K562 (cell line): ENCODE data around the gene ZNF224. TPM values are rescaled to one million over a fixed set of nuclear protein-coding genes. Genes with fewer than 3 reads are reported as not detected.
A peak's percentile ranks its signal among the peaks of the same experiment; 100 is the strongest.

Experiments used
- CBX5 ChIP-seq: IDR thresholded peaks from 2 replicates; pipeline ENCODE4 v1.6.1; 2014; ENCODE audit warnings: low read depth, borderline replicate concordance
- CREB1 ChIP-seq, 2 experiments: sonication (generic) in 1 of 2; formaldehyde crosslinking in 1 of 2; IDR thresholded peaks; 2 replicates each; pipeline versions ENCODE4 v1.6.1 to v1.8.0; 2012 to 2022; ENCODE audit warnings: inconsistent platforms in 1 of 2, mild to moderate bottlenecking in 1 of 2, missing genetic modification reagents in 1 of 2, moderate library complexity in 1 of 2
- DPF2 ChIP-seq: fragments of 450-650 bp; IDR thresholded peaks from 2 replicates; pipeline ENCODE4 v1.6.1; 2016
- GTF2F1 ChIP-seq: IDR thresholded peaks from 2 replicates; pipeline ENCODE4 v1.6.1; 2011; ENCODE audit warnings: low read depth, low read length, improper control_type of control experiment
- KDM4B ChIP-seq, 2 experiments: fragments of 450-650 bp in 1 of 2; sonication (generic) in 1 of 2; IDR thresholded peaks; 2 replicates each; pipeline ENCODE4 v1.6.1; 2016 to 2017; ENCODE audit warnings: borderline replicate concordance in 2 of 2, antibody characterized with exemption in 1 of 2, low read depth in 1 of 2, mild to moderate bottlenecking in 1 of 2
- MEF2D ChIP-seq: conservative IDR thresholded peaks from 2 replicates; pipeline ENCODE4 v1.6.1; 2016; ENCODE audit warnings: low read depth, missing genetic modification characterization, missing compliant biosample characterization
- MTF1 ChIP-seq: fragments of 250-450 bp; sonication (Bioruptor Pico); IDR thresholded peaks from 2 replicates; pipeline ENCODE4 v1.9.0; 2021; ENCODE audit warnings: moderate library complexity, mild to moderate bottlenecking, inconsistent platforms, borderline replicate concordance
- PHF20 ChIP-seq: fragments of 450-650 bp; IDR thresholded peaks from 2 replicates; pipeline ENCODE4 v1.6.1; 2018; ENCODE audit not compliant: partially characterized antibody
- POLR2H ChIP-seq: IDR thresholded peaks from 2 replicates; pipeline ENCODE4 v1.6.1; 2016; ENCODE audit warnings: missing genetic modification characterization, low read depth, mild to moderate bottlenecking, control low read depth, missing compliant biosample characterization, moderate library complexity
- PTBP1 ChIP-seq: fragments of 200-400 bp; formaldehyde crosslinking; IDR thresholded peaks from 2 replicates; pipeline ENCODE4 v1.6.1; 2017; ENCODE audit warnings: low read depth, low read length
- SMAD4 ChIP-seq: fragments of 250-450 bp; sonication (Bioruptor Pico); conservative IDR thresholded peaks from 2 replicates; pipeline ENCODE4 v1.8.0; 2021; ENCODE audit warnings: inconsistent platforms, mild to moderate bottlenecking, moderate library complexity
- SMARCA5 ChIP-seq: fragments of 450-650 bp; IDR thresholded peaks from 2 replicates; pipeline ENCODE4 v1.6.1; 2016
- STAT5A ChIP-seq: IDR thresholded peaks from 2 replicates; pipeline ENCODE4 v1.6.1; 2012; ENCODE audit warnings: low read length, inconsistent platforms, borderline replicate concordance
- TEAD2 ChIP-seq: fragments of 450-650 bp; IDR thresholded peaks from 2 replicates; pipeline ENCODE4 v1.6.1; 2016; ENCODE audit warnings: missing genetic modification characterization, control low read depth, missing compliant biosample characterization
- ZBTB7A ChIP-seq: IDR thresholded peaks from 2 replicates; pipeline ENCODE4 v1.6.1; 2011; ENCODE audit warnings: low read depth, mild to moderate bottlenecking, low read length, moderate library complexity, borderline replicate concordance; ENCODE audit not compliant: control insufficient read depth
- ZNF121 ChIP-seq: sonication (generic); formaldehyde crosslinking; conservative IDR thresholded peaks from 2 replicates; pipeline ENCODE4 v1.8.0; 2022; ENCODE audit warnings: missing genetic modification reagents
- ZNF408 ChIP-seq: fragments of 250-450 bp; sonication (Bioruptor Pico); IDR thresholded peaks from 2 replicates; pipeline ENCODE4 v1.4.0; 2020; ENCODE audit warnings: low read depth, mild to moderate bottlenecking, moderate library complexity
- ZNF589 ChIP-seq: fragments of 200-800 bp; sonication (Bioruptor generic); IDR thresholded peaks from 2 replicates; pipeline ENCODE4 v1.6.1; 2016; ENCODE audit warnings: low read depth, missing genetic modification characterization, missing compliant biosample characterization
- polyA plus RNA-seq, 8 experiments: library from polyadenylated mRNA; depleted of rRNA in 4 of 8; stranded (reverse) in 5 of 8; unstranded in 3 of 8; fragments of >200 nt; fragmentation: Nextera tagmentation in 2 of 8; fragmentation: Illumina TruSeq in 1 of 8; extraction: Ambion mirVana in 2 of 8; extraction: Trizol in 1 of 8; gene quantifications; 2 replicates each; pipeline versions ENCODE4 v1.2.1 to v1.2.3, GENCODE V29; 2011 to 2014; ENCODE audit warnings: inconsistent platforms in 1 of 8, missing spikeins in 1 of 8
- total RNA-seq, 7 experiments: library from RNA; depleted of rRNA in 6 of 7; stranded (reverse); fragments of >200 nt in 6 of 7; fragmentation: Illumina TruSeq in 2 of 7; extraction: Trizol in 2 of 7; gene quantifications; 2 replicates each; pipeline versions ENCODE4 v1.2.1 to v1.2.3, GENCODE V29; 2011 to 2021; ENCODE audit warnings: low replicate concordance in 1 of 7
- TF ChIP-seq, protein P1 (sequence below), 2 experiments: fragments of 150-350 bp in 1 of 2; IDR thresholded peaks; 2 replicates each; pipeline ENCODE4 v1.6.1; 2012 to 2016; ENCODE audit warnings: low read depth in 2 of 2, low read length in 2 of 2, mild to moderate bottlenecking in 1 of 2, moderate library complexity in 1 of 2
- TF ChIP-seq, protein P2 (sequence below): fragments of 450-650 bp; IDR thresholded peaks from 2 replicates; pipeline ENCODE4 v1.6.1; 2018; ENCODE audit warnings: mild to moderate bottlenecking, low read depth; ENCODE audit not compliant: partially characterized antibody
- TF ChIP-seq, protein P3 (sequence below): fragments of 250-450 bp; sonication (Bioruptor Pico); IDR thresholded peaks from 2 replicates; pipeline ENCODE4 v1.5.0; 2021
- TF ChIP-seq, protein P4 (sequence below): sonication (generic); formaldehyde crosslinking; IDR thresholded peaks from 2 replicates; pipeline ENCODE4 v1.8.0; 2022; ENCODE audit warnings: missing genetic modification reagents, mild to moderate bottlenecking, moderate library complexity, borderline replicate concordance

Gene ZNF224
- total and polyA plus RNA-seq, 9 of the 15 experiments (the other 6 are each of a cell fraction or from before 2014, with no cell fraction given): 4.4 to 15.6 (median 10.0) TPM

DNA sequence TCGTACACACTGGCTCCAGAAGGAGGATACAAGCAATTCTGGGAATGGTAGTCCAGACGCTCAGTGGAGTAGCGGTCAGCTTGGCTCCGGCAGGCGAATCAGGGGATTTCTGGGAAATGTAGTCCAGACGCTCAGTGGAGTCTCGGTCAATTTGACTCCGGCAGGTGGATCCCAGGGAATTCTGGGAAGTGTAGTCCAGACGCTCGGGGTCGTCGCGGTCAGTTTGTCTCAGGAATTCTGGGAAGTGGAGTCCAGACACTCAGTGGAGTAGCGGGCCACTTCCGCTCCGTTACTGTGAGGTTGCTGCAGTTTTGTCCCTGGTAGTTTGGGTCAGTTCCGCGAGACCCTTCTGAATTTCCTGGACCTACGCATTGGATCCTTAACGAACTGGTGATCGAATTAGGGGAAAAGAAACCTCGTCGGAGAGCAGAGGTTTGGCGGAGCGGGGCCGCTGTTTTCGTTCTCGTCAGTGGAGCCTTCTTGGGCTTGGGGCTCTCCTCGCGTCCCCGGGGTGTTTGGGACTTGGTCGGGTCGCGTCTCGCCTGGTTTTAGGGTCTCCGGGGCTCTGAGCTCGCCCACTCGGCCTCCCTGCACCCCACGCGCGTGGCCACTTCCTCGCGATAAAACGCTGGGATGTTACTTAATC lies 19.1 kb downstream of the ZNF224 start, which contains the start of gene ZNF225 (continued):
- peak in 1 of 2 experiments; percentile 55; a peak in 1 of 4 replicates for TF ChIP-seq KDM4B (IDR thresholded peaks at IDR 0.05; ENCODE audit: borderline replicate concordance in 2 of 2, low read depth in 1 of 2)
- TF ChIP-seq MTF1 (CRISPR knock-in tag): no peak
- TF ChIP-seq GTF2F1: no peak
- TF ChIP-seq, protein P1, sequence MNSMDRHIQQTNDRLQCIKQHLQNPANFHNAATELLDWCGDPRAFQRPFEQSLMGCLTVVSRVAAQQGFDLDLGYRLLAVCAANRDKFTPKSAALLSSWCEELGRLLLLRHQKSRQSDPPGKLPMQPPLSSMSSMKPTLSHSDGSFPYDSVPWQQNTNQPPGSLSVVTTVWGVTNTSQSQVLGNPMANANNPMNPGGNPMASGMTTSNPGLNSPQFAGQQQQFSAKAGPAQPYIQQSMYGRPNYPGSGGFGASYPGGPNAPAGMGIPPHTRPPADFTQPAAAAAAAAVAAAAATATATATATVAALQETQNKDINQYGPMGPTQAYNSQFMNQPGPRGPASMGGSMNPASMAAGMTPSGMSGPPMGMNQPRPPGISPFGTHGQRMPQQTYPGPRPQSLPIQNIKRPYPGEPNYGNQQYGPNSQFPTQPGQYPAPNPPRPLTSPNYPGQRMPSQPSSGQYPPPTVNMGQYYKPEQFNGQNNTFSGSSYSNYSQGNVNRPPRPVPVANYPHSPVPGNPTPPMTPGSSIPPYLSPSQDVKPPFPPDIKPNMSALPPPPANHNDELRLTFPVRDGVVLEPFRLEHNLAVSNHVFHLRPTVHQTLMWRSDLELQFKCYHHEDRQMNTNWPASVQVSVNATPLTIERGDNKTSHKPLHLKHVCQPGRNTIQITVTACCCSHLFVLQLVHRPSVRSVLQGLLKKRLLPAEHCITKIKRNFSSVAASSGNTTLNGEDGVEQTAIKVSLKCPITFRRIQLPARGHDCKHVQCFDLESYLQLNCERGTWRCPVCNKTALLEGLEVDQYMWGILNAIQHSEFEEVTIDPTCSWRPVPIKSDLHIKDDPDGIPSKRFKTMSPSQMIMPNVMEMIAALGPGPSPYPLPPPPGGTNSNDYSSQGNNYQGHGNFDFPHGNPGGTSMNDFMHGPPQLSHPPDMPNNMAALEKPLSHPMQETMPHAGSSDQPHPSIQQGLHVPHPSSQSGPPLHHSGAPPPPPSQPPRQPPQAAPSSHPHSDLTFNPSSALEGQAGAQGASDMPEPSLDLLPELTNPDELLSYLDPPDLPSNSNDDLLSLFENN (IDR thresholded peaks at IDR 0.05; ENCODE audit: low read depth in 2 of 2, low read length in 2 of 2): no peak
- 0 out of 2 replicates have a peak, but pooled peaks have one; percentile 16 for TF ChIP-seq ZNF121 (CRISPR knock-in tag)
- peak; percentile 51 for TF ChIP-seq PHF20
- TF ChIP-seq MEF2D (tag): 0 out of 2 replicates have a peak, but pooled peaks have one; percentile 30
- peak; percentile 43; the same call in 1 of the 2 replicates for TF ChIP-seq POLR2H
- TF ChIP-seq DPF2: no peak
- TF ChIP-seq, protein P2, sequence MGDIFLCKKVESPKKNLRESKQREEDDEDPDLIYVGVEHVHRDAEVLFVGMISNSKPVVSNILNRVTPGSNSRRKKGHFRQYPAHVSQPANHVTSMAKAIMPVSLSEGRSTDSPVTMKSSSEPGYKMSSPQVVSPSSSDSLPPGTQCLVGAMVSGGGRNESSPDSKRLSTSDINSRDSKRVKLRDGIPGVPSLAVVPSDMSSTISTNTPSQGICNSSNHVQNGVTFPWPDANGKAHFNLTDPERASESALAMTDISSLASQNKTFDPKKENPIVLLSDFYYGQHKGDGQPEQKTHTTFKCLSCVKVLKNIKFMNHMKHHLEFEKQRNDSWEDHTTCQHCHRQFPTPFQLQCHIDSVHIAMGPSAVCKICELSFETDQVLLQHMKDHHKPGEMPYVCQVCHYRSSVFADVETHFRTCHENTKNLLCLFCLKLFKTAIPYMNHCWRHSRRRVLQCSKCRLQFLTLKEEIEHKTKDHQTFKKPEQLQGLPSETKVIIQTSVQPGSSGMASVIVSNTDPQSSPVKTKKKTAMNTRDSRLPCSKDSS: no peak
- no peak for TF ChIP-seq PTBP1
- TF ChIP-seq, protein P3, sequence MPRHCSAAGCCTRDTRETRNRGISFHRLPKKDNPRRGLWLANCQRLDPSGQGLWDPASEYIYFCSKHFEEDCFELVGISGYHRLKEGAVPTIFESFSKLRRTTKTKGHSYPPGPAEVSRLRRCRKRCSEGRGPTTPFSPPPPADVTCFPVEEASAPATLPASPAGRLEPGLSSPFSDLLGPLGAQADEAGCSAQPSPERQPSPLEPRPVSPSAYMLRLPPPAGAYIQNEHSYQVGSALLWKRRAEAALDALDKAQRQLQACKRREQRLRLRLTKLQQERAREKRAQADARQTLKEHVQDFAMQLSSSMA (CRISPR knock-in tag): no peak
- TF ChIP-seq CBX5: no peak
- TF ChIP-seq, protein P4, sequence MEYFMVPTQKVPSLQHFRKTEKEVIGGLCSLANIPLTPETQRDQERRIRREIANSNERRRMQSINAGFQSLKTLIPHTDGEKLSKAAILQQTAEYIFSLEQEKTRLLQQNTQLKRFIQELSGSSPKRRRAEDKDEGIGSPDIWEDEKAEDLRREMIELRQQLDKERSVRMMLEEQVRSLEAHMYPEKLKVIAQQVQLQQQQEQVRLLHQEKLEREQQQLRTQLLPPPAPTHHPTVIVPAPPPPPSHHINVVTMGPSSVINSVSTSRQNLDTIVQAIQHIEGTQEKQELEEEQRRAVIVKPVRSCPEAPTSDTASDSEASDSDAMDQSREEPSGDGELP (CRISPR knock-in tag): peak; percentile 77
- TF ChIP-seq SMAD4 (CRISPR knock-in tag): peak; percentile 79
- TF ChIP-seq TEAD2 (tag): no peak
- peak; percentile 44; the same call in 1 of the 2 replicates for TF ChIP-seq ZNF589 (CRISPR knock-in tag)
- TF ChIP-seq ZNF408: no peak
- TF ChIP-seq SMARCA5: no peak
- TF ChIP-seq CREB1 (IDR thresholded peaks at IDR 0.05): peak; percentile 72
- peak; percentile 61 for TF ChIP-seq CREB1 (CRISPR knock-in tag; IDR thresholded peaks at IDR 0.05)
- TF ChIP-seq ZBTB7A: peak; percentile 45; the same call in 1 of the 2 replicates
- no peak for TF ChIP-seq STAT5A
